Lower leg skin (tissue), 3 donors: ENCODE results near the gene RASA3.

Experiments
- CTCF ChIP-seq, 3 donors: fragments of 450-650 bp; IDR thresholded peaks; one replicate each; pipeline ENCODE4 v1.5.1; 2016; ENCODE audit warnings: antibody characterized with exemption in 3 of 3, mild to moderate bottlenecking in 3 of 3, moderate library complexity in 2 of 3
- POLR2A ChIP-seq, 2 donors: fragments of 450-650 bp; IDR thresholded peaks; one replicate each; pipeline ENCODE4 v1.6.1; 2016 to 2017; ENCODE audit warnings: antibody characterized with exemption in 2 of 2, mild to moderate bottlenecking in 1 of 2, moderate library complexity in 1 of 2

- TF ChIP-seq CTCF (IDR thresholded peaks at IDR 0.05) (no peak), POLR2A (IDR thresholded peaks at IDR 0.05) (no peak)
Observed at GRCh38 chr13:113963376-113963775, 169.0 kb downstream of the RASA3 start.
